Activated naive CD8-positive, alpha-beta T cell treated with anti-CD3 and anti-CD28 coated beads, Interleukin-2, amount 50 U/mL, for 24 hours (primary cell): ENCODE data around the gene ITPR1.

Experiments used
- ATAC-seq: fragments of 150-1000 bp; cut with Tn5 transposase; one replicate; pipeline ENCODE4 v1.10.0; 2021
- DNase-seq: peaks from one replicate; pipeline ENCODE4 v3.0.0; 2021
- H3K27ac Mint-ChIP-seq: one replicate; pipeline ENCODE4 v1.8.0; 2021; ENCODE audit warnings: mild to moderate bottlenecking, mixed read lengths
- H3K27me3 Mint-ChIP-seq: one replicate; pipeline ENCODE4 v1.8.0; 2021; ENCODE audit warnings: mixed read lengths
- H3K36me3 Mint-ChIP-seq: one replicate; pipeline ENCODE4 v1.8.0; 2021; ENCODE audit warnings: low read depth, mixed read lengths
- H3K4me1 Mint-ChIP-seq: one replicate; pipeline ENCODE4 v1.8.0; 2021; ENCODE audit warnings: mixed read lengths
- H3K4me3 Mint-ChIP-seq: one replicate; pipeline ENCODE4 v1.8.0; 2021; ENCODE audit warnings: mild to moderate bottlenecking, moderate library complexity, mixed read lengths
- H3K9me3 Mint-ChIP-seq: one replicate; pipeline ENCODE4 v1.8.0; 2021; ENCODE audit warnings: mixed read lengths

The ITPR1 gene

DNA sequence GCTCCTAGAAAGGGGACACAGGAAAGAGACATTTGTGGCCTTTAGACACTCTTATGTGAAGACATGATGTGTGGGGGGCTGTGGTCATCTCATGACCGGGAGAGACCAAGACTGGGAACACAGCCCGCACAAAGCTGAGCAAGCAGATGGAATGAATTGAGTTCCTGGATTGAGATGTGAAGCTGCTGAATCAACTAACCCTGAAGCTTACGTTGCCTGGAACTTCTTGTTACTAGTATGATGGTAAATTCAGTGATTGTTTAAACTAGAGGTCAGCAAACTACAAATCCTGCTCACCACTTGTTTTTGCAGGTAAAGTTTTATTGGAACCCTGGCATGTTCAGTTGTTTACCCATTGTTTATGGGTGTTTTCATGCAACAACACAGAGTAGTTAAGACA lies 402.7 kb downstream of the ITPR1 start:
- DNase-seq = no peak

More for the DNA sequence above, 402.7 kb downstream of the ITPR1 start:
- H3K9me3 Mint-ChIP-seq = no peaks in the 10 kb centered on the region
- no peaks in the 10 kb centered on the region for H3K36me3 Mint-ChIP-seq
- no peak overlapping the region for H3K27ac Mint-ChIP-seq
- no peak for ATAC-seq
- no peak overlapping the region for H3K4me3 Mint-ChIP-seq
- peaks cover 31% of the 10 kb centered on the region for H3K4me1 Mint-ChIP-seq
- H3K27me3 Mint-ChIP-seq = no peaks in the 10 kb centered on the region
